ENCODE measurements around the gene EGLN1.
A peak's percentile ranks its signal among the peaks of the same experiment; 100 is the strongest.

The EGLN1 gene

GRCh38 chr1:231357831-231358354, 64.2 kb downstream of the EGLN1 start (continued):
- TF ChIP-seq PRDM1 (tag by site-specific recombination; IDR thresholded peaks at IDR 0.05) (peak; percentile 56), ZNF580 (tag by site-specific recombination; IDR thresholded peaks at IDR 0.05) (no peak), ZNF214 (tag by site-specific recombination; IDR thresholded peaks at IDR 0.05; ENCODE audit: borderline replicate concordance) (no peak), ZFP69B (tag by site-specific recombination; IDR thresholded peaks at IDR 0.05) (no peak), ZNF571 (tag by site-specific recombination; IDR thresholded peaks at IDR 0.05) (no peak), ZBTB6 (tag by site-specific recombination; IDR thresholded peaks at IDR 0.05) (peak; percentile 9; the same call in 1 of the 2 replicates), ZNF664 (tag by site-specific recombination; IDR thresholded peaks at IDR 0.05) (peak; percentile 41), ZNF792 (tag by site-specific recombination; IDR thresholded peaks at IDR 0.05) (no peak), ZNF785 (tag by site-specific recombination; IDR thresholded peaks at IDR 0.05) (no peak), ZEB2 (tag by site-specific recombination; IDR thresholded peaks at IDR 0.05) (peak; percentile 86; the same call in 1 of the 2 replicates), KLF7 (tag by site-specific recombination; IDR thresholded peaks at IDR 0.05; ENCODE audit: borderline replicate concordance) (no peak), SALL2 (tag by site-specific recombination; IDR thresholded peaks at IDR 0.05; ENCODE audit: borderline replicate concordance) (no peak), ZNF600 (tag by site-specific recombination; IDR thresholded peaks at IDR 0.05) (peak; percentile 61; the same call in 1 of the 2 replicates), ZNF2 (tag by site-specific recombination; IDR thresholded peaks at IDR 0.05) (0 out of 2 replicates have a peak, but pooled peaks have one; percentile 77), ZNF660 (tag by site-specific recombination; IDR thresholded peaks at IDR 0.05) (peak; percentile 86), ZNF138 (tag by site-specific recombination; IDR thresholded peaks at IDR 0.05; ENCODE audit: borderline replicate concordance) (no peak), ZNF623 (tag by site-specific recombination; IDR thresholded peaks at IDR 0.05) (no peak), ZNF335 (tag by site-specific recombination; conservative IDR thresholded peaks at IDR 0.05) (no peak), ZNF629 (tag by site-specific recombination; IDR thresholded peaks at IDR 0.05) (peak; percentile 50), ZNF155 (tag by site-specific recombination; IDR thresholded peaks at IDR 0.05) (no peak), GLI4 (tag by site-specific recombination; IDR thresholded peaks at IDR 0.05) (no peak), ZNF169 (tag by site-specific recombination; IDR thresholded peaks at IDR 0.05) (no peak), SCRT1 (tag by site-specific recombination; IDR thresholded peaks at IDR 0.05; ENCODE audit: borderline replicate concordance) (peak; percentile 89), REST (tag by site-specific recombination; IDR thresholded peaks at IDR 0.05) (no peak), ZNF292 (tag by site-specific recombination; IDR thresholded peaks at IDR 0.05; ENCODE audit: borderline replicate concordance, low read depth) (no peak), CTCF (tag by site-specific recombination; IDR thresholded peaks at IDR 0.05) (peak; percentile 80), ZBTB49 (tag by site-specific recombination; IDR thresholded peaks at IDR 0.05; ENCODE audit: low read depth) (no peak), ZNF837 (tag by site-specific recombination; IDR thresholded peaks at IDR 0.05) (no peak), HOXC10 (CRISPR knock-in tag; IDR thresholded peaks at IDR 0.05) (no peak), ZNF561 (tag by site-specific recombination; IDR thresholded peaks at IDR 0.05; ENCODE audit: borderline replicate concordance) (peak; percentile 37; the same call in 1 of the 2 replicates), GLI2 (tag by site-specific recombination; IDR thresholded peaks at IDR 0.05; ENCODE audit: borderline replicate concordance, low read depth) (no peak), ZSCAN30 (tag by site-specific recombination; IDR thresholded peaks at IDR 0.05) (peak; percentile 87; the same call in 1 of the 2 replicates), ZNF366 (tag by site-specific recombination; conservative IDR thresholded peaks at IDR 0.05) (peak; percentile 60; the same call in 1 of the 2 replicates)
